22Rv1 (cell line): ENCODE results near the gene XCR1.
"Not testable (repeated sequence)": the region's sequence is repeated elsewhere in the genome, so short reads cannot be mapped to it uniquely, and the experiment has no call there.

Experiments
- CTCF ChIP-seq: fragments of 450-650 bp; IDR thresholded peaks from 2 replicates; pipeline ENCODE4 v1.5.1; 2017; ENCODE audit warnings: mild to moderate bottlenecking
- ZFX ChIP-seq: fragments of 450-650 bp; IDR thresholded peaks from 2 replicates; pipeline ENCODE4 v1.6.1; 2017; ENCODE audit warnings: antibody characterized with exemption, borderline replicate concordance

- not testable (repeated sequence) for TF ChIP-seq CTCF, ZFX
Measured at GRCh38 chr3:46053265-46053664, 26.0 kb upstream of the XCR1 start.
